Measurements from ENCODE around the gene PDE6A.

- TF ChIP-seq CTCF (IDR thresholded peaks at IDR 0.05; ENCODE audit: low read depth, low read length) = no peak
- no peak for TF ChIP-seq POLR2A (IDR thresholded peaks at IDR 0.05; ENCODE audit: extremely low read depth, insufficient read length)
- no peak for TF ChIP-seq MAX (IDR thresholded peaks at IDR 0.05; ENCODE audit: low read depth, low read length)
- no peak for TF ChIP-seq MYC (IDR thresholded peaks at IDR 0.05; ENCODE audit: low read depth, low read length)
Measured at GRCh38 chr5:149957855-149958254, 13.3 kb upstream of the PDE6A start.

Data from NB4 (cell line).